Endodermal cell (in vitro differentiated cells): ENCODE data around the gene GTF2H3. TPM values are rescaled to one million over a fixed set of nuclear protein-coding genes. Genes with fewer than 3 reads are reported as not detected.

Source experiments
- DNase-seq: peaks from one replicate; pipeline ENCODE4 v3.0.0-alpha.2; 2017
- H3K27ac ChIP-seq: 2 replicates; pipeline ENCODE4 v1.5.1; 2013; ENCODE audit warnings: mild to moderate bottlenecking, low read depth, low read length, moderate library complexity
- H3K27me3 ChIP-seq: 2 replicates; pipeline ENCODE4 v1.6.1; 2013; ENCODE audit warnings: mild to moderate bottlenecking, low read length, moderate library complexity; ENCODE audit not compliant: insufficient read depth, control insufficient read depth, poor library complexity, severe bottlenecking
- H3K36me3 ChIP-seq: 2 replicates; pipeline ENCODE4 v1.7.0; 2013; ENCODE audit warnings: mild to moderate bottlenecking, low read length, moderate library complexity; ENCODE audit not compliant: control insufficient read depth, insufficient read depth
- H3K4me1 ChIP-seq: one replicate; pipeline ENCODE4 v1.7.0; 2013; ENCODE audit warnings: low read length; ENCODE audit not compliant: control insufficient read depth, insufficient read depth
- H3K4me3 ChIP-seq: 2 replicates; pipeline ENCODE4 v1.5.1; 2013; ENCODE audit warnings: mild to moderate bottlenecking, low read length, moderate library complexity
- H3K9ac ChIP-seq: 2 replicates; pipeline ENCODE4 v1.6.1; 2013; ENCODE audit warnings: mild to moderate bottlenecking, low read length, moderate library complexity; ENCODE audit not compliant: poor library complexity, severe bottlenecking; ENCODE audit errors: extremely low read depth
- H3K9me3 ChIP-seq: 2 replicates; pipeline ENCODE4 v1.6.1; 2013; ENCODE audit warnings: mild to moderate bottlenecking, low read length, moderate library complexity; ENCODE audit not compliant: control insufficient read depth
- H3K27ac Mint-ChIP-seq: 2 replicates; pipeline ENCODE4 v1.8.0; 2020; ENCODE audit warnings: mixed read lengths
- H3K27me3 Mint-ChIP-seq: 2 replicates; pipeline ENCODE4 v1.8.0; 2021; ENCODE audit warnings: mild to moderate bottlenecking, mixed read lengths; ENCODE audit not compliant: insufficient read depth
- H3K36me3 Mint-ChIP-seq: 2 replicates; pipeline ENCODE4 v1.8.0; 2020; ENCODE audit warnings: low read depth, mixed read lengths
- H3K4me1 Mint-ChIP-seq: 2 replicates; pipeline ENCODE4 v1.8.0; 2020; ENCODE audit warnings: mixed read lengths
- H3K4me3 Mint-ChIP-seq: 2 replicates; pipeline ENCODE4 v1.8.0; 2020; ENCODE audit warnings: mild to moderate bottlenecking, moderate library complexity, mixed read lengths
- H3K9me3 Mint-ChIP-seq: 2 replicates; pipeline ENCODE4 v1.8.0; 2020; ENCODE audit warnings: mild to moderate bottlenecking, mixed read lengths
- CTCF ChIP-seq: fragments of 200-600 bp; sonication (generic); conservative IDR thresholded peaks from 2 replicates; pipeline ENCODE4 v1.5.0; 2021; ENCODE audit warnings: antibody characterized with exemption, mild to moderate bottlenecking
- WGBS, 2 experiments: methylation state at CpG; one replicate each; pipeline versions ENCODE4 v1.1.5 to v1.1.7; 2013; ENCODE audit warnings: missing lambda C conversion rate in 2 of 2, mixed read lengths in 1 of 2; ENCODE audit not compliant: insufficient coverage in 1 of 2, insufficient read length in 1 of 2; 5-methylcytosine and 5-hydroxymethylcytosine counted together
- total RNA-seq, 2 donors: library from RNA; stranded (reverse); fragmentation: NEBNext Ultra II Directional in 1 of 2; extraction: Animal tissue kit (Norgen Biotek cat#: 25700) in 1 of 2; gene quantifications; 2 replicates in 1 of 2; 3 replicates in 1 of 2; pipeline ENCODE4 v1.2.1, GENCODE V29; 2021

GTF2H3 gene
- total RNA-seq, 2 donors from 2014 or later, result 39.4 to 42.5 TPM

GRCh38 chr12:123705935-123706334, 72.3 kb downstream of the GTF2H3 start:
- Histone ChIP-seq H3K9ac (no peak overlapping the region), H3K4me1 (no peaks in the 10 kb centered on the region), H3K9me3 (no peaks in the 10 kb centered on the region), H3K27me3 (no peaks in the 10 kb centered on the region), H3K27ac (no peak overlapping the region), H3K36me3 (peaks cover 38% of the 10 kb centered on the region), H3K4me3 (no peak overlapping the region)
- H3K36me3 Mint-ChIP-seq, result peaks cover 53% of the 10 kb centered on the region
- H3K4me3 Mint-ChIP-seq, result no peak overlapping the region
- no peaks in the 10 kb centered on the region for H3K9me3 Mint-ChIP-seq
- H3K4me1 Mint-ChIP-seq, result peaks cover under 1% of the 10 kb centered on the region
- no peak for TF ChIP-seq CTCF
- 90% methylated on average over 1 to 3 of the region's 3 CpGs for WGBS, 2 experiments
- no peaks in the 10 kb centered on the region for H3K27me3 Mint-ChIP-seq
- H3K27ac Mint-ChIP-seq, result no peak overlapping the region
- DNase-seq, result no peak

GRCh38 chr12:123707466-123707865, 73.8 kb downstream of the GTF2H3 start:
- no peaks in the 10 kb centered on the region for H3K4me1 ChIP-seq
- DNase-seq, result no peak
- TF ChIP-seq CTCF, result no peak
- no peak overlapping the region for H3K27ac ChIP-seq
- no peaks in the 10 kb centered on the region for H3K9me3 Mint-ChIP-seq
- peaks cover 40% of the 10 kb centered on the region for H3K36me3 Mint-ChIP-seq
- WGBS, 2 experiments, result 93 to 97% methylated on average over 4 of the region's 4 CpGs
- no peaks in the 10 kb centered on the region for H3K27me3 ChIP-seq
- H3K9me3 ChIP-seq, result no peaks in the 10 kb centered on the region
- no peaks in the 10 kb centered on the region for H3K27me3 Mint-ChIP-seq
- peaks cover 3% of the 10 kb centered on the region for H3K4me1 Mint-ChIP-seq
- H3K36me3 ChIP-seq, result peaks cover 26% of the 10 kb centered on the region
- H3K9ac ChIP-seq, result no peak overlapping the region
- no peak overlapping the region for H3K27ac Mint-ChIP-seq
- no peak overlapping the region for H3K4me3 Mint-ChIP-seq
- no peak overlapping the region for H3K4me3 ChIP-seq

Other genes starting within 250 kb of the GTF2H3 start
- gene KMT5A, start 249.7 kb upstream of the GTF2H3 start, total RNA-seq, result 10 to 100 TPM; 43.1 to 44.5 TPM
- 1 to 10 TPM; 2.6 TPM for gene RILPL2, start 197.1 kb upstream of the GTF2H3 start, total RNA-seq
- gene SNRNP35, start 175.7 kb upstream of the GTF2H3 start, total RNA-seq, result 10 to 100 TPM; 17.9 to 24.9 TPM
- gene RILPL1, start 100.1 kb upstream of the GTF2H3 start, total RNA-seq, result 10 to 100 TPM; 19.0 to 25.2 TPM
- 100 to 1,000 TPM; 205 to 217 TPM for gene TMED2, start 49.3 kb upstream of the GTF2H3 start, total RNA-seq
- gene DDX55, start 31.7 kb upstream of the GTF2H3 start, total RNA-seq, result 10 to 100 TPM; 34.4 to 36.7 TPM
- 10 to 100 TPM; 42.0 to 45.8 TPM for gene EIF2B1, start 143 bp upstream of the GTF2H3 start, total RNA-seq
- 10 to 100 TPM; 19.2 to 25.6 TPM for gene TCTN2, start 37.3 kb downstream of the GTF2H3 start, total RNA-seq
- gene ATP6V0A2, start 78.5 kb downstream of the GTF2H3 start, total RNA-seq, result 10 to 100 TPM; 86.3 to 91.1 TPM
- gene DNAH10, start 128.5 kb downstream of the GTF2H3 start, total RNA-seq, result under 1 TPM; 0.09 to 0.64 TPM